C4-2B (cell line): ENCODE results near the gene SRP9.

ENCODE experiments used
- ZFX ChIP-seq: fragments of 450-650 bp; IDR thresholded peaks from 2 replicates; pipeline ENCODE4 v1.6.1; 2017
- TF ChIP-seq, protein P1 (sequence below): fragments of 450-650 bp; conservative IDR thresholded peaks from 2 replicates; pipeline ENCODE4 v1.5.1; 2017; ENCODE audit warnings: mild to moderate bottlenecking

- TF ChIP-seq, protein P1, sequence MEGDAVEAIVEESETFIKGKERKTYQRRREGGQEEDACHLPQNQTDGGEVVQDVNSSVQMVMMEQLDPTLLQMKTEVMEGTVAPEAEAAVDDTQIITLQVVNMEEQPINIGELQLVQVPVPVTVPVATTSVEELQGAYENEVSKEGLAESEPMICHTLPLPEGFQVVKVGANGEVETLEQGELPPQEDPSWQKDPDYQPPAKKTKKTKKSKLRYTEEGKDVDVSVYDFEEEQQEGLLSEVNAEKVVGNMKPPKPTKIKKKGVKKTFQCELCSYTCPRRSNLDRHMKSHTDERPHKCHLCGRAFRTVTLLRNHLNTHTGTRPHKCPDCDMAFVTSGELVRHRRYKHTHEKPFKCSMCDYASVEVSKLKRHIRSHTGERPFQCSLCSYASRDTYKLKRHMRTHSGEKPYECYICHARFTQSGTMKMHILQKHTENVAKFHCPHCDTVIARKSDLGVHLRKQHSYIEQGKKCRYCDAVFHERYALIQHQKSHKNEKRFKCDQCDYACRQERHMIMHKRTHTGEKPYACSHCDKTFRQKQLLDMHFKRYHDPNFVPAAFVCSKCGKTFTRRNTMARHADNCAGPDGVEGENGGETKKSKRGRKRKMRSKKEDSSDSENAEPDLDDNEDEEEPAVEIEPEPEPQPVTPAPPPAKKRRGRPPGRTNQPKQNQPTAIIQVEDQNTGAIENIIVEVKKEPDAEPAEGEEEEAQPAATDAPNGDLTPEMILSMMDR: no peak
- no peak for TF ChIP-seq ZFX
Observed at GRCh38 chr1:225820522-225821120, 43.0 kb downstream of the SRP9 start.
